ENCODE data around the gene ARHGAP23. TPM values are rescaled to one million over a fixed set of nuclear protein-coding genes. Genes with fewer than 3 reads are reported as not detected.

Gene ARHGAP23
- polyA plus RNA-seq, 1 donor from 2014 or later: 1.6 TPM

DNA sequence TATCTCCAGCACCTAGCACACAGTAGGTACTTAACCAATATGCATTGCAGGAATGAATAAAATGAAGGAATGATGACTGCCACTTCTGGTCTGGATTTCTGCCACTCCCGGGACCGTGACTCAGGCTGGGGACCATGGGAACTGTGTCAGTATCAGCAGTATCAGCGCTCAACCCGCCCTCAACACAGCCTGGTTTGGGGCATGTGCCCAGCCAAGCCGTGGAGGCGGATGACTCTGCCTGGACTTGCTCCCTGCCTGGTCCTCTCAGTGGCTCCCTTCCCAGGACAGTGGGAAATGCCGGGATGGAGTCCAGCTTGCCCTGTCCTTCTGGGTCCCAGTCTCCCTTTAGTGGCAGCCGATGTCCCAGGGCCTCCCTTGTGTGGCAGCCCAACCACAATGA, 122.4 kb downstream of the ARHGAP23 start:
- no peak overlapping the region for H2AFZ ChIP-seq (ENCODE audit: low read depth, low read length)

DNA sequence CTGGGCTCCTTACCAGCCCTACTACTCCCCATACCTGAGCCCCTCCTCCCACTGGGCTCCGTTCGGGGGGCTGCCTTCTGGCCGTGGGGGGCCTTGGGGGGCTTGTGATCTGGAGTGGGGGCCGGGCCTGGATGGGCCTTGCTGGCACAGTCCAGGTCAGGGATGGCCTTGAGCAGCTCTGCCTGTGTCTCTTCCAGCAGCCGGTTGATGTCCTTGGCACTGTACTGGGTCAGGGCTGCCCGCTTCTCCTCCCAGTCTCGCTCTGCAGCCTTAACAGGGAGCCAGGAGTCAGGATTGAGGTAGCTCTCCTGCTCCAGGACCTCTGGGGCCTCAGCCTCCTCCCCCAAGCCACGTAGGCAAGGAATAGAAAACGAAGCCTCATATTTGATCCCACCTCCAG, 122.9 kb downstream of the ARHGAP23 start:
- Histone ChIP-seq H3K9me3 (ENCODE audit: low read length) (no peaks in the 10 kb centered on the region), H3K27me3 (ENCODE audit: insufficient read depth, low read depth, low read length) (no peaks in the 10 kb centered on the region), H3K36me3 (ENCODE audit: insufficient read depth, low read length) (peaks cover 6% of the 10 kb centered on the region), H2AFZ (ENCODE audit: low read depth, low read length) (no peak overlapping the region), H3K27ac (ENCODE audit: low read length) (no peak overlapping the region), H3F3A (ENCODE audit: insufficient read depth, low read length, poor library complexity, severe bottlenecking) (no peaks in the 10 kb centered on the region), H3K9ac (ENCODE audit: low read length) (no peak overlapping the region), H4K20me1 (ENCODE audit: insufficient read depth) (no peaks in the 10 kb centered on the region), H3K79me2 (replicated peaks; ENCODE audit: insufficient read depth, low read length) (no peaks in the 10 kb centered on the region), H3K4me2 (ENCODE audit: low read length) (no peak overlapping the region), H3K4me3 (ENCODE audit: low read length) (no peak overlapping the region), H3K9me2 (ENCODE audit: insufficient read depth, low read length) (no peaks in the 10 kb centered on the region)
- TF ChIP-seq MXI1 (conservative IDR thresholded peaks at IDR 0.05; ENCODE audit: poor library complexity, severe bottlenecking) (no peak), EP300 (conservative IDR thresholded peaks at IDR 0.05; ENCODE audit: poor library complexity, severe bottlenecking) (no peak), SMC3 (conservative IDR thresholded peaks at IDR 0.05; ENCODE audit: poor library complexity) (no peak), TAF1 (IDR thresholded peaks at IDR 0.05; ENCODE audit: low read depth) (no peak), EZH2 (IDR thresholded peaks at IDR 0.05; ENCODE audit: borderline replicate concordance, insufficient read depth, low read length, poor library complexity, severe bottlenecking) (no peak), POLR2AphosphoS5 (IDR thresholded peaks at IDR 0.05) (no peak), RAD21 (conservative IDR thresholded peaks at IDR 0.05) (no peak)
- TF ChIP-seq, protein P1, sequence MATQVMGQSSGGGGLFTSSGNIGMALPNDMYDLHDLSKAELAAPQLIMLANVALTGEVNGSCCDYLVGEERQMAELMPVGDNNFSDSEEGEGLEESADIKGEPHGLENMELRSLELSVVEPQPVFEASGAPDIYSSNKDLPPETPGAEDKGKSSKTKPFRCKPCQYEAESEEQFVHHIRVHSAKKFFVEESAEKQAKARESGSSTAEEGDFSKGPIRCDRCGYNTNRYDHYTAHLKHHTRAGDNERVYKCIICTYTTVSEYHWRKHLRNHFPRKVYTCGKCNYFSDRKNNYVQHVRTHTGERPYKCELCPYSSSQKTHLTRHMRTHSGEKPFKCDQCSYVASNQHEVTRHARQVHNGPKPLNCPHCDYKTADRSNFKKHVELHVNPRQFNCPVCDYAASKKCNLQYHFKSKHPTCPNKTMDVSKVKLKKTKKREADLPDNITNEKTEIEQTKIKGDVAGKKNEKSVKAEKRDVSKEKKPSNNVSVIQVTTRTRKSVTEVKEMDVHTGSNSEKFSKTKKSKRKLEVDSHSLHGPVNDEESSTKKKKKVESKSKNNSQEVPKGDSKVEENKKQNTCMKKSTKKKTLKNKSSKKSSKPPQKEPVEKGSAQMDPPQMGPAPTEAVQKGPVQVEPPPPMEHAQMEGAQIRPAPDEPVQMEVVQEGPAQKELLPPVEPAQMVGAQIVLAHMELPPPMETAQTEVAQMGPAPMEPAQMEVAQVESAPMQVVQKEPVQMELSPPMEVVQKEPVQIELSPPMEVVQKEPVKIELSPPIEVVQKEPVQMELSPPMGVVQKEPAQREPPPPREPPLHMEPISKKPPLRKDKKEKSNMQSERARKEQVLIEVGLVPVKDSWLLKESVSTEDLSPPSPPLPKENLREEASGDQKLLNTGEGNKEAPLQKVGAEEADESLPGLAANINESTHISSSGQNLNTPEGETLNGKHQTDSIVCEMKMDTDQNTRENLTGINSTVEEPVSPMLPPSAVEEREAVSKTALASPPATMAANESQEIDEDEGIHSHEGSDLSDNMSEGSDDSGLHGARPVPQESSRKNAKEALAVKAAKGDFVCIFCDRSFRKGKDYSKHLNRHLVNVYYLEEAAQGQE (IDR thresholded peaks at IDR 0.05; ENCODE audit: borderline replicate concordance): no peak

More for the DNA sequence above, 122.4 kb downstream of the ARHGAP23 start:
- no peaks in the 10 kb centered on the region for H3F3A ChIP-seq (ENCODE audit: insufficient read depth, low read length, poor library complexity, severe bottlenecking)
- no peaks in the 10 kb centered on the region for H3K9me3 ChIP-seq (ENCODE audit: low read length)
- no peak overlapping the region for H3K4me2 ChIP-seq (ENCODE audit: low read length)
- H3K9ac ChIP-seq (ENCODE audit: low read length): no peak overlapping the region
- no peaks in the 10 kb centered on the region for H3K79me2 ChIP-seq (replicated peaks; ENCODE audit: insufficient read depth, low read length)
- H4K20me1 ChIP-seq (ENCODE audit: insufficient read depth): no peaks in the 10 kb centered on the region
- H3K27me3 ChIP-seq (ENCODE audit: insufficient read depth, low read depth, low read length): no peaks in the 10 kb centered on the region
- H3K27ac ChIP-seq (ENCODE audit: low read length): no peak overlapping the region
- no peaks in the 10 kb centered on the region for H3K9me2 ChIP-seq (ENCODE audit: insufficient read depth, low read length)
- H3K4me3 ChIP-seq (ENCODE audit: low read length): no peak overlapping the region
- peaks cover 4% of the 10 kb centered on the region for H3K36me3 ChIP-seq (ENCODE audit: insufficient read depth, low read length)
- TF ChIP-seq EP300 (conservative IDR thresholded peaks at IDR 0.05; ENCODE audit: poor library complexity, severe bottlenecking): no peak
- TF ChIP-seq RAD21 (conservative IDR thresholded peaks at IDR 0.05): no peak
- TF ChIP-seq, protein P2, sequence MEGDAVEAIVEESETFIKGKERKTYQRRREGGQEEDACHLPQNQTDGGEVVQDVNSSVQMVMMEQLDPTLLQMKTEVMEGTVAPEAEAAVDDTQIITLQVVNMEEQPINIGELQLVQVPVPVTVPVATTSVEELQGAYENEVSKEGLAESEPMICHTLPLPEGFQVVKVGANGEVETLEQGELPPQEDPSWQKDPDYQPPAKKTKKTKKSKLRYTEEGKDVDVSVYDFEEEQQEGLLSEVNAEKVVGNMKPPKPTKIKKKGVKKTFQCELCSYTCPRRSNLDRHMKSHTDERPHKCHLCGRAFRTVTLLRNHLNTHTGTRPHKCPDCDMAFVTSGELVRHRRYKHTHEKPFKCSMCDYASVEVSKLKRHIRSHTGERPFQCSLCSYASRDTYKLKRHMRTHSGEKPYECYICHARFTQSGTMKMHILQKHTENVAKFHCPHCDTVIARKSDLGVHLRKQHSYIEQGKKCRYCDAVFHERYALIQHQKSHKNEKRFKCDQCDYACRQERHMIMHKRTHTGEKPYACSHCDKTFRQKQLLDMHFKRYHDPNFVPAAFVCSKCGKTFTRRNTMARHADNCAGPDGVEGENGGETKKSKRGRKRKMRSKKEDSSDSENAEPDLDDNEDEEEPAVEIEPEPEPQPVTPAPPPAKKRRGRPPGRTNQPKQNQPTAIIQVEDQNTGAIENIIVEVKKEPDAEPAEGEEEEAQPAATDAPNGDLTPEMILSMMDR (IDR thresholded peaks at IDR 0.05; ENCODE audit: poor library complexity, severe bottlenecking): no peak
- TF ChIP-seq MXI1 (conservative IDR thresholded peaks at IDR 0.05; ENCODE audit: poor library complexity, severe bottlenecking): no peak
- no peak for TF ChIP-seq POLR2AphosphoS5 (IDR thresholded peaks at IDR 0.05)
- TF ChIP-seq, protein P1 (IDR thresholded peaks at IDR 0.05; ENCODE audit: borderline replicate concordance): no peak
- TF ChIP-seq TAF1 (IDR thresholded peaks at IDR 0.05; ENCODE audit: low read depth): no peak
- no peak for TF ChIP-seq SMC3 (conservative IDR thresholded peaks at IDR 0.05; ENCODE audit: poor library complexity)
- TF ChIP-seq EZH2 (IDR thresholded peaks at IDR 0.05; ENCODE audit: borderline replicate concordance, insufficient read depth, low read length, poor library complexity, severe bottlenecking): no peak

Data from neural cell (in vitro differentiated cells).